ENCODE data around the gene CFAP97D1.

DNA sequence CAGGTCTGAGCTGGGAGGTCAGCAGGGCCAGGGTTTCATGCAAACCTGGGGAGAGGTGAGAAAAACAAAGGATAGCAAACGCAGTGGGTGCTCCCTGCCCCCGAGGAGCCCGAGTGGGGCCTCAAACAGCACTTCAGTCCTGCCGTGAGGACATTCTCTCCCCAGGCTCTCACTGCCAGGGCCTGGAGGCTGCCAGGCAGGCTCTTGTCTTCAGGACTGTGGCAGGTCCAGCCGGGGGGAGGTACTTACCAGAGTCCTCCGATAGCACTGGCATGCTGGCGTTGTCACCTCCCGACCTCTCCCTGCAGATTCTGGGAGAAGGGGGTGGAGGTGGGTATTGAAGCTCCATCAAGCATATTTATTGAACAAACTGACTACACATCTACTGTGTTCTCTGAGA is 51.4 kb downstream of the CFAP97D1 start:
- TF ChIP-seq CTCF (conservative IDR thresholded peaks at IDR 0.05; ENCODE audit: low read length): no peak
- no peak for TF ChIP-seq EZH2phosphoT487 (IDR thresholded peaks at IDR 0.05; ENCODE audit: borderline replicate concordance, low read depth, low read length)
